HFFc6 (cell line): Measurements from ENCODE around the gene SLC35B3. TPM values are rescaled to one million over a fixed set of nuclear protein-coding genes. Genes with fewer than 3 reads are reported as not detected.
"Not testable (repeated sequence)": the region's sequence is repeated elsewhere in the genome, so short reads cannot be mapped to it uniquely, and the experiment has no call there.

Experiments
- DNase-seq: peaks from one replicate; pipeline ENCODE4 v3.0.0-alpha.2; 2018
- H3K27ac Mint-ChIP-seq: 2 replicates; pipeline ENCODE4 v1.8.0; 2020; ENCODE audit warnings: mild to moderate bottlenecking, mixed read lengths
- H3K27me3 Mint-ChIP-seq: 2 replicates; pipeline ENCODE4 v1.8.0; 2021; ENCODE audit warnings: mild to moderate bottlenecking, moderate library complexity, mixed read lengths; ENCODE audit not compliant: insufficient read depth
- H3K36me3 Mint-ChIP-seq: 2 replicates; pipeline ENCODE4 v1.8.0; 2021; ENCODE audit warnings: low read depth, mixed read lengths
- H3K4me1 Mint-ChIP-seq: 2 replicates; pipeline ENCODE4 v1.8.0; 2020; ENCODE audit warnings: low read depth, mixed read lengths
- H3K4me3 Mint-ChIP-seq: 2 replicates; pipeline ENCODE4 v1.8.0; 2020; ENCODE audit warnings: mild to moderate bottlenecking, moderate library complexity, mixed read lengths
- H3K9me3 Mint-ChIP-seq: 2 replicates; pipeline ENCODE4 v1.8.0; 2020; ENCODE audit warnings: mild to moderate bottlenecking, mixed read lengths
- CTCF ChIP-seq: fragments of 200-600 bp; sonication (generic); IDR thresholded peaks from 2 replicates; pipeline ENCODE4 v1.5.0; 2021; ENCODE audit warnings: antibody characterized with exemption, mild to moderate bottlenecking
- total RNA-seq, 6 experiments: library from RNA; stranded (reverse); fragmentation: NEBNext Ultra II Directional; extraction: Animal tissue kit (Norgen Biotek cat#: 25700); gene quantifications; 2 replicates in 1 of 6; 3 replicates in 5 of 6; pipeline ENCODE4 v1.2.3, GENCODE V29; 2021

SLC35B3 gene
- total RNA-seq, 6 experiments from 2014 or later: 23.3 to 30.0 (median 27.4) TPM

GRCh38 chr6:8434727-8435092 lies 635 bp downstream of the SLC35B3 start:
- Mint-ChIP-seq H3K4me3 (peak overlapping the region; percentile 98), H3K4me1 (peaks cover 40% of the 10 kb centered on the region), H3K27me3 (no peaks in the 10 kb centered on the region), H3K36me3 (peaks cover 30% of the 10 kb centered on the region), H3K27ac (peak overlapping the region; percentile 98), H3K9me3 (no peaks in the 10 kb centered on the region)
- DNase-seq: no peak
- TF ChIP-seq CTCF: no peak

GRCh38 chr6:8432614-8433013 lies 2.7 kb downstream of the SLC35B3 start:
- no peaks in the 10 kb centered on the region for H3K9me3 Mint-ChIP-seq
- peaks cover 40% of the 10 kb centered on the region for H3K4me1 Mint-ChIP-seq
- H3K27me3 Mint-ChIP-seq: no peaks in the 10 kb centered on the region
- peaks cover 30% of the 10 kb centered on the region for H3K36me3 Mint-ChIP-seq
- no peak for TF ChIP-seq CTCF
- DNase-seq: no peak
- H3K27ac Mint-ChIP-seq: peak overlapping the region; percentile 4; the same call in 1 of the 2 replicates
- peak overlapping the region; percentile 98 for H3K4me3 Mint-ChIP-seq

- Mint-ChIP-seq H3K4me3 (no peak overlapping the region), H3K27ac (no peak overlapping the region), H3K9me3 (no peaks in the 10 kb centered on the region), H3K36me3 (peaks cover 57% of the 10 kb centered on the region), H3K27me3 (no peaks in the 10 kb centered on the region), H3K4me1 (peaks cover 31% of the 10 kb centered on the region)
- DNase-seq: no peak
- TF ChIP-seq CTCF: no peak
Measured at GRCh38 chr6:8429821-8430220, 5.5 kb downstream of the SLC35B3 start.

- not testable (repeated sequence) for H3K9me3 Mint-ChIP-seq, H3K4me1 Mint-ChIP-seq
Measured at GRCh38 chr6:8426544-8426943, 8.8 kb downstream of the SLC35B3 start.

GRCh38 chr6:8420031-8420588 lies 15.2 kb downstream of the SLC35B3 start:
- Mint-ChIP-seq H3K9me3 (no peaks in the 10 kb centered on the region), H3K27me3 (no peaks in the 10 kb centered on the region), H3K36me3 (peaks cover 21% of the 10 kb centered on the region), H3K4me1 (peaks cover 8% of the 10 kb centered on the region), H3K4me3 (no peak overlapping the region), H3K27ac (no peak overlapping the region)
- no peak for TF ChIP-seq CTCF
- no peak for DNase-seq

More at GRCh38 chr6:8426544-8426943, 8.8 kb downstream of the SLC35B3 start:
- peaks cover 36% of the 10 kb centered on the region for H3K36me3 Mint-ChIP-seq
- H3K4me3 Mint-ChIP-seq, DNase-seq, H3K27me3 Mint-ChIP-seq, H3K27ac Mint-ChIP-seq: not testable (repeated sequence)

GRCh38 chr6:8415913-8416312 lies 19.4 kb downstream of the SLC35B3 start:
- H3K27ac Mint-ChIP-seq: no peak overlapping the region
- no peaks in the 10 kb centered on the region for H3K27me3 Mint-ChIP-seq
- peaks cover 8% of the 10 kb centered on the region for H3K4me1 Mint-ChIP-seq
- no peak for TF ChIP-seq CTCF
- H3K36me3 Mint-ChIP-seq: peaks cover 29% of the 10 kb centered on the region
- DNase-seq: no peak
- no peaks in the 10 kb centered on the region for H3K9me3 Mint-ChIP-seq
- no peak overlapping the region for H3K4me3 Mint-ChIP-seq
